HEK293T (cell line): ENCODE measurements around the gene HSD17B12.

Experiments used
- CTCF ChIA-PET: fragments of 350-600 bp; formaldehyde crosslinking; extraction: SDS; loops from one replicate; lab custom pipeline; 2021; ENCODE audit warnings: antibody characterized with exemption, inconsistent platforms; lab: Yijun Ruan, JAX
- POLR2A ChIA-PET: fragments of 350-600 bp; formaldehyde crosslinking; extraction: SDS; loops from one replicate; lab custom pipeline; 2020; ENCODE audit warnings: antibody characterized with exemption, inconsistent platforms; lab: Yijun Ruan, JAX
- DNase-seq: peaks from one replicate; pipeline ENCODE4 v3.0.0; 2012; ENCODE audit warnings: mixed read lengths; ENCODE audit errors: extremely low spot score
- ARNT ChIP-seq: fragments of 450-650 bp; IDR thresholded peaks from 2 replicates; pipeline ENCODE4 v1.6.1; 2017; ENCODE audit warnings: mild to moderate bottlenecking
- BHLHE40 ChIP-seq: fragments of 450-650 bp; IDR thresholded peaks from 2 replicates; pipeline ENCODE4 v1.6.1; 2016; ENCODE audit warnings: mild to moderate bottlenecking, moderate library complexity, borderline replicate concordance
- CTBP1 ChIP-seq: fragments of 450-650 bp; IDR thresholded peaks from 2 replicates; pipeline ENCODE4 v1.6.1; 2016; ENCODE audit warnings: borderline replicate concordance
- ELF4 ChIP-seq: fragments of 450-650 bp; IDR thresholded peaks from 2 replicates; pipeline ENCODE4 v1.6.1; 2017; ENCODE audit warnings: antibody characterized with exemption
- FOXA1 ChIP-seq: fragments of 450-650 bp; IDR thresholded peaks from 2 replicates; pipeline ENCODE4 v1.6.1; 2016; ENCODE audit warnings: mild to moderate bottlenecking
- FOXK2 ChIP-seq: fragments of 450-650 bp; IDR thresholded peaks from 2 replicates; pipeline ENCODE4 v1.6.1; 2016; ENCODE audit warnings: mild to moderate bottlenecking
- FOXM1 ChIP-seq: fragments of 450-650 bp; IDR thresholded peaks from 2 replicates; pipeline ENCODE4 v1.6.1; 2017; ENCODE audit warnings: mild to moderate bottlenecking, borderline replicate concordance
- HDGF ChIP-seq: fragments of 450-650 bp; IDR thresholded peaks from 2 replicates; pipeline ENCODE4 v1.6.1; 2017; ENCODE audit warnings: antibody characterized with exemption, borderline replicate concordance
- L3MBTL2 ChIP-seq: fragments of 450-650 bp; conservative IDR thresholded peaks from 2 replicates; pipeline ENCODE4 v1.6.1; 2016; ENCODE audit warnings: mild to moderate bottlenecking
- LEF1 ChIP-seq: fragments of 450-650 bp; IDR thresholded peaks from 2 replicates; pipeline ENCODE4 v1.6.1; 2017; ENCODE audit warnings: mild to moderate bottlenecking, borderline replicate concordance
- NFRKB ChIP-seq: fragments of 450-650 bp; IDR thresholded peaks from 2 replicates; pipeline ENCODE4 v1.6.1; 2016; ENCODE audit warnings: mild to moderate bottlenecking, moderate library complexity
- PKNOX1 ChIP-seq: fragments of 450-650 bp; IDR thresholded peaks from 2 replicates; pipeline ENCODE4 v1.6.1; 2016
- SP1 ChIP-seq: fragments of 450-650 bp; IDR thresholded peaks from 2 replicates; pipeline ENCODE4 v1.6.1; 2017
- SUZ12 ChIP-seq: fragments of 450-650 bp; IDR thresholded peaks from 2 replicates; pipeline ENCODE4 v1.6.1; 2016; ENCODE audit warnings: mild to moderate bottlenecking
- TARDBP ChIP-seq: fragments of 450-650 bp; IDR thresholded peaks from 2 replicates; pipeline ENCODE4 v1.6.1; 2016
- ZNF384 ChIP-seq: fragments of 450-650 bp; IDR thresholded peaks from 2 replicates; pipeline ENCODE4 v1.6.1; 2016

HSD17B12 gene

GRCh38 chr11:43770173-43770572 lies 89.6 kb downstream of the HSD17B12 start:
- CTCF ChIA-PET: no interaction called here

GRCh38 chr11:43772733-43773132 lies 92.2 kb downstream of the HSD17B12 start:
- CTCF ChIA-PET: no interaction called here
- DNase-seq: no peak
- TF ChIP-seq ARNT (no peak), TARDBP (no peak), BHLHE40 (no peak), PKNOX1 (no peak), LEF1 (no peak)
- POLR2A ChIA-PET: no interaction called here

More at GRCh38 chr11:43770173-43770572, 89.6 kb downstream of the HSD17B12 start:
- DNase-seq: no peak
- POLR2A ChIA-PET: no interaction called here
- TF ChIP-seq ZNF384: no peak

- no peak for DNase-seq
- CTCF ChIA-PET: no interaction called here
- POLR2A ChIA-PET: no interaction called here
- no peak for TF ChIP-seq FOXK2
- no peak for TF ChIP-seq SUZ12
- no peak for TF ChIP-seq ELF4
- no peak for TF ChIP-seq ZNF384
- no peak for TF ChIP-seq ARNT
- no peak for TF ChIP-seq BHLHE40
- TF ChIP-seq SP1: no peak
- no peak for TF ChIP-seq HDGF
- no peak for TF ChIP-seq TARDBP
- TF ChIP-seq PKNOX1: no peak
- TF ChIP-seq FOXM1: no peak
- TF ChIP-seq L3MBTL2: no peak
- no peak for TF ChIP-seq CTBP1
Observed at GRCh38 chr11:43774786-43775185, 94.2 kb downstream of the HSD17B12 start.

- TF ChIP-seq ELF4: no peak
- no peak for TF ChIP-seq TARDBP
- no peak for TF ChIP-seq NFRKB
- TF ChIP-seq ZNF384: no peak
- no peak for TF ChIP-seq FOXA1
- no peak for TF ChIP-seq FOXK2
- no peak for TF ChIP-seq ARNT
- TF ChIP-seq SP1: no peak
- TF ChIP-seq L3MBTL2: no peak
- no peak for TF ChIP-seq FOXM1
- no peak for TF ChIP-seq LEF1
- TF ChIP-seq BHLHE40: no peak
- no peak for TF ChIP-seq PKNOX1
- TF ChIP-seq SUZ12: no peak
- TF ChIP-seq HDGF: no peak
- no peak for DNase-seq
- ChIA-PET CTCF (no interaction called here), POLR2A (no interaction called here)
Observed at GRCh38 chr11:43779306-43779705, 98.8 kb downstream of the HSD17B12 start.

- CTCF ChIA-PET: no interaction called here
- no peak for TF ChIP-seq FOXA1
- no peak for TF ChIP-seq LEF1
- TF ChIP-seq SUZ12: no peak
- no peak for TF ChIP-seq L3MBTL2
- TF ChIP-seq HDGF: no peak
- TF ChIP-seq SP1: no peak
- TF ChIP-seq ZNF384: no peak
- no peak for TF ChIP-seq PKNOX1
- no peak for TF ChIP-seq ELF4
- no peak for TF ChIP-seq ARNT
- TF ChIP-seq BHLHE40: no peak
- TF ChIP-seq FOXK2: no peak
- DNase-seq: no peak
- POLR2A ChIA-PET: no interaction called here
Observed at GRCh38 chr11:43784301-43784700, 103.8 kb downstream of the HSD17B12 start.

- ChIA-PET POLR2A (no interaction called here), CTCF (no interaction called here)
- DNase-seq: no peak
- TF ChIP-seq ARNT: no peak
- no peak for TF ChIP-seq PKNOX1
- TF ChIP-seq FOXA1: no peak
- TF ChIP-seq CTBP1: no peak
- TF ChIP-seq HDGF: no peak
- no peak for TF ChIP-seq FOXK2
- no peak for TF ChIP-seq ZNF384
- TF ChIP-seq LEF1: no peak
- no peak for TF ChIP-seq L3MBTL2
Observed at GRCh38 chr11:43784866-43785265, 104.3 kb downstream of the HSD17B12 start.
